Sigmoid colon (tissue), 7 donors: ENCODE data around the gene CCL28. TPM values are rescaled to one million over a fixed set of nuclear protein-coding genes. Genes with fewer than 3 reads are reported as not detected.
"Not testable (repeated sequence)": the region's sequence is repeated elsewhere in the genome, so short reads cannot be mapped to it uniquely, and the experiment has no call there.

Experiments
- DNase-seq: peaks from one replicate; pipeline ENCODE4 v3.0.0-alpha.2; 2019
- H3K27ac ChIP-seq, 4 donors: fragments of 200-600 bp; sonication (generic); one replicate each; pipeline ENCODE4 v1.5.1; 2016 to 2019; ENCODE audit warnings: mild to moderate bottlenecking in 1 of 4
- H3K27me3 ChIP-seq, 3 donors: fragments of 200-600 bp; sonication (generic); one replicate each; pipeline ENCODE4 v1.5.1; 2019; ENCODE audit warnings: mild to moderate bottlenecking in 1 of 3
- H3K36me3 ChIP-seq, 4 donors: fragments of 200-600 bp; sonication (generic); one replicate each; pipeline ENCODE4 v1.5.1; 2016 to 2019
- H3K4me1 ChIP-seq, 4 donors: fragments of 200-600 bp; sonication (generic); one replicate each; pipeline ENCODE4 v1.5.1; 2017 to 2019
- H3K4me3 ChIP-seq, 4 donors: fragments of 200-600 bp; sonication (generic); one replicate each; pipeline ENCODE4 v1.5.1; 2017 to 2019; ENCODE audit warnings: mild to moderate bottlenecking in 2 of 4, moderate library complexity in 1 of 4
- H3K9me3 ChIP-seq, 4 donors: fragments of 200-600 bp in 3 of 4; sonication (generic) in 3 of 4; one replicate each; pipeline versions ENCODE4 v1.5.1 to v1.6.1; 2013 to 2019
- CTCF ChIP-seq, 4 experiments: fragments of 450-650 bp in 3 of 4; fragments of 200-600 bp in 1 of 4; IDR thresholded peaks; one replicate each; pipeline ENCODE4 v1.5.1; 2016 to 2019; ENCODE audit warnings: antibody characterized with exemption in 4 of 4, mild to moderate bottlenecking in 3 of 4, moderate library complexity in 2 of 4
- EP300 ChIP-seq, 4 donors: sonication (generic); formaldehyde crosslinking; IDR thresholded peaks; one replicate each; pipeline ENCODE4 v1.6.1; 2017; ENCODE audit warnings: antibody characterized with exemption in 4 of 4
- POLR2A ChIP-seq, 2 donors: fragments of 450-650 bp; IDR thresholded peaks; one replicate each; pipeline ENCODE4 v1.6.1; 2016; ENCODE audit warnings: antibody characterized with exemption in 2 of 2, mild to moderate bottlenecking in 2 of 2, moderate library complexity in 2 of 2
- POLR2AphosphoS5 ChIP-seq, 4 donors: sonication (generic); formaldehyde crosslinking; IDR thresholded peaks; one replicate each; pipeline ENCODE4 v1.6.1; 2017; ENCODE audit warnings: antibody characterized with exemption in 4 of 4
- WGBS, 2 donors: extraction: QIAGEN DNeasy Blood & Tissue Kit; methylation state at CpG; one replicate each; pipeline ENCODE4 v1.1.7; 2013; 5-methylcytosine and 5-hydroxymethylcytosine counted together
- intact Hi-C: fragments of 100-400 bp; cut with DNase I; formaldehyde crosslinking; loops from one replicate; pipeline ENCODE4 v1.15.1; 2023
- polyA plus RNA-seq, 3 donors: library from polyadenylated mRNA; stranded (reverse); fragments of 200-250 nt; gene quantifications; one replicate each; pipeline ENCODE4 v1.2.3, GENCODE V29; 2013
- total RNA-seq, 4 donors: library from RNA; depleted of rRNA; stranded (reverse); fragments of >200 nt; gene quantifications; one replicate each; pipeline ENCODE4 v1.1.0, GENCODE V29; 2016
- donor health status: healthy with polysubstance abuse.
- donor health status: Bipolar disorder and iron deficiency.
- donor health status: healthy.

The CCL28 gene
- total and polyA plus RNA-seq, 7 donors, result 0.49 to 68.6 (median 1.7) TPM

GRCh38 chr5:43367909-43368669 is 44.1 kb downstream of the CCL28 start:
- no peaks in the 10 kb centered on the region for H3K36me3 ChIP-seq
- H3K27ac ChIP-seq, result no peak overlapping the region
- WGBS, 2 donors, result 79 to 90% methylated on average over 3 of the region's 3 CpGs
- no peak for TF ChIP-seq POLR2A (IDR thresholded peaks at IDR 0.05)
- TF ChIP-seq EP300 (IDR thresholded peaks at IDR 0.05), result no peak
- no peak for TF ChIP-seq CTCF (IDR thresholded peaks at IDR 0.05)
- no peak for TF ChIP-seq POLR2AphosphoS5 (IDR thresholded peaks at IDR 0.05)
- intact Hi-C loops, result no loop called here
- no peak overlapping the region for H3K4me3 ChIP-seq
- H3K4me1 ChIP-seq, result no peaks in the 10 kb centered on the region
- DNase-seq, result no peak
- no peaks in the 10 kb centered on the region for H3K9me3 ChIP-seq
- H3K27me3 ChIP-seq, result no peaks in the 10 kb centered on the region

- no peaks in the 10 kb centered on the region for H3K36me3 ChIP-seq
- no peak overlapping the region for H3K4me3 ChIP-seq
- H3K4me1 ChIP-seq, result no peaks in the 10 kb centered on the region
- TF ChIP-seq CTCF (IDR thresholded peaks at IDR 0.05) (no peak), POLR2AphosphoS5 (IDR thresholded peaks at IDR 0.05) (no peak), EP300 (IDR thresholded peaks at IDR 0.05) (no peak), POLR2A (IDR thresholded peaks at IDR 0.05) (no peak)
- 66 to 76% methylated on average over 3 of the region's 3 CpGs for WGBS, 2 donors
- H3K27me3 ChIP-seq, result no peaks in the 10 kb centered on the region
- DNase-seq, result no peak
- no peak overlapping the region for H3K27ac ChIP-seq
- no peaks in the 10 kb centered on the region for H3K9me3 ChIP-seq
- intact Hi-C loops, result no loop called here
Measured at GRCh38 chr5:43367453-43367852, 44.7 kb downstream of the CCL28 start.

- H3K4me1 ChIP-seq, intact Hi-C loops, DNase-seq, H3K27me3 ChIP-seq, H3K36me3 ChIP-seq, H3K27ac ChIP-seq, H3K9me3 ChIP-seq, H3K4me3 ChIP-seq: not testable (repeated sequence)
- WGBS, 2 donors, result 61 to 77% methylated on average over 4 of the region's 4 CpGs
Measured at GRCh38 chr5:43366680-43367246, 45.4 kb downstream of the CCL28 start.

GRCh38 chr5:43365155-43365554 is 47.0 kb downstream of the CCL28 start:
- H3K4me3 ChIP-seq, H3K36me3 ChIP-seq, intact Hi-C loops, DNase-seq, H3K4me1 ChIP-seq, H3K27me3 ChIP-seq, H3K9me3 ChIP-seq, H3K27ac ChIP-seq: not testable (repeated sequence)
- WGBS, 2 donors, result 94 to 99% methylated on average over 2 of the region's 2 CpGs

GRCh38 chr5:43363445-43364152 is 48.6 kb downstream of the CCL28 start:
- no peaks in the 10 kb centered on the region for H3K36me3 ChIP-seq
- intact Hi-C loops, result no loop called here
- no peaks in the 10 kb centered on the region for H3K4me1 ChIP-seq
- H3K9me3 ChIP-seq, result peaks cover 0 to 2% (median 0%) of the 10 kb centered on the region in 4 donors
- TF ChIP-seq CTCF (IDR thresholded peaks at IDR 0.05) (no peak), EP300 (IDR thresholded peaks at IDR 0.05) (no peak), POLR2A (IDR thresholded peaks at IDR 0.05) (no peak), POLR2AphosphoS5 (IDR thresholded peaks at IDR 0.05) (no peak)
- no peak for DNase-seq
- H3K4me3 ChIP-seq, result no peak overlapping the region
- 42 to 57% methylated on average over 2 of the region's 2 CpGs for WGBS, 2 donors
- no peaks in the 10 kb centered on the region for H3K27me3 ChIP-seq
- no peak overlapping the region for H3K27ac ChIP-seq
